ENCODE measurements around the gene LAMC2. TPM values are rescaled to one million over a fixed set of nuclear protein-coding genes. Genes with fewer than 3 reads are reported as not detected.

Gene LAMC2
- total and polyA plus RNA-seq, 10 of the 15 experiments (the other 5 are each of a cell fraction or from before 2014, with no cell fraction given): 0.27 to 1.5 (median 0.92) TPM

- no peaks in the 10 kb centered on the region for H3K9me3 ChIP-seq (replicated peaks; ENCODE audit: control insufficient read depth, insufficient read depth, low read length)
- 65% methylated on average over 6 of the region's 6 CpGs for WGBS (ENCODE audit: insufficient coverage, insufficient replicate concordance, low lambda C conversion rate, missing lambda C conversion rate)
- ChIA-PET CTCF (interaction anchor here (0.9 to 9.3 kb wide), 7 partner anchors 9 to 319 kb away, joined by 3 to 146 read pairs (median 21); no protein-coding TSS in a partner anchor), POLR2A (no interaction called here), SMC1A (ENCODE audit: uncharacterized antibody, unreplicated experiment) (interaction anchor here (0.7 to 7.0 kb wide), 9 partner anchors 10 to 375 kb away, joined by 3 to 152 read pairs (median 3); partner anchors contain the start of gene APOBEC4), RAD21 (ENCODE audit: unreplicated experiment) (interaction anchor here (1.6 to 7.3 kb wide), 5 partner anchors 9 to 317 kb away, joined by 5 to 114 read pairs (median 23); no protein-coding TSS in a partner anchor)
- H3K36me3 ChIP-seq (ENCODE audit: control insufficient read depth in 2 of 2, insufficient read depth in 2 of 2, low read length in 1 of 2): no peaks in the 10 kb centered on the region
- H4K20me1 ChIP-seq (ENCODE audit: control insufficient read depth, insufficient read depth): no peaks in the 10 kb centered on the region
- H3K4me3 ChIP-seq: no peak overlapping the region
- H3K79me2 ChIP-seq (ENCODE audit: control insufficient read depth, insufficient read depth, low read length): no peaks in the 10 kb centered on the region
- no peak overlapping the region for H3K27ac ChIP-seq (ENCODE audit: control insufficient read depth, insufficient read depth)
- H3K27me3 ChIP-seq (replicated peaks in 1 of 2; ENCODE audit: control insufficient read depth in 2 of 2, insufficient read depth in 2 of 2, low read length in 1 of 2): no peaks in the 10 kb centered on the region
- BruUV-seq (replicated peaks): no TSS peak
- FAIRE-seq: no peak
- ATAC-seq: no peak
- no peak overlapping the region for H3K9ac ChIP-seq (ENCODE audit: control insufficient read depth, insufficient read depth, low read length)
- H3K4me1 ChIP-seq (ENCODE audit: control insufficient read depth, insufficient read depth, low read length): peaks cover 3% of the 10 kb centered on the region; the same call in 1 of the 2 replicates
- no peak overlapping the region for H3K4me2 ChIP-seq (ENCODE audit: control insufficient read depth, insufficient read depth)
- in situ Hi-C loops (cut with MboI) (loop anchor here (10.0 kb wide), 1 partner anchor 265 kb away; no protein-coding TSS in a partner anchor), intact Hi-C loops (cut with micrococcal nuclease; ENCODE audit: unreplicated experiment) (loop anchor here (5.0 to 10.0 kb wide), 3 partner anchors 65 to 407 kb away; partner anchors contain the start of gene SMG7)
- DNase-seq (ENCODE audit: low read depth, low spot score): no peak
- TF ChIP-seq ASH2L (IDR thresholded peaks at IDR 0.05; ENCODE audit: borderline replicate concordance, low read depth) (no peak), KDM1A (IDR thresholded peaks at IDR 0.05; ENCODE audit: borderline replicate concordance) (no peak), ZBTB40 (IDR thresholded peaks at IDR 0.05; ENCODE audit: borderline replicate concordance) (no peak)
- H2AFZ ChIP-seq (ENCODE audit: control insufficient read depth, low read depth, low read length): no peak overlapping the region
Observed at GRCh38 chr1:183279835-183280234, 93.8 kb downstream of the LAMC2 start.
